K562 (cell line): ENCODE data around the gene ADAT3. TPM values are rescaled to one million over a fixed set of nuclear protein-coding genes. Genes with fewer than 3 reads are reported as not detected.

Experiments used
- CEBPG ChIP-seq, 3 experiments: fragments of 200-800 bp in 1 of 3; sonication (Bioruptor generic) in 1 of 3; sonication (generic) in 1 of 3; formaldehyde crosslinking in 1 of 3; IDR thresholded peaks in 2 of 3; conservative IDR thresholded peaks in 1 of 3; 2 replicates each; pipeline versions ENCODE4 v1.6.1 to v1.8.0; 2016 to 2022; ENCODE audit warnings: missing compliant biosample characterization in 2 of 3, missing genetic modification characterization in 2 of 3, mild to moderate bottlenecking in 1 of 3, missing genetic modification reagents in 1 of 3
- FOXJ2 ChIP-seq: fragments of 200-800 bp; sonication (Bioruptor generic); IDR thresholded peaks from 2 replicates; pipeline ENCODE4 v1.6.1; 2016; ENCODE audit warnings: missing genetic modification characterization, missing compliant biosample characterization
- HCFC1 ChIP-seq: IDR thresholded peaks from 2 replicates; pipeline ENCODE4 v1.6.1; 2012; ENCODE audit warnings: low read depth, low read length, improper control_type of control experiment
- HNRNPL ChIP-seq: fragments of 200-400 bp; formaldehyde crosslinking; IDR thresholded peaks from 2 replicates; pipeline ENCODE4 v1.6.1; 2017; ENCODE audit warnings: low read depth, mild to moderate bottlenecking, low read length
- ILF3 ChIP-seq: fragments of 450-650 bp; IDR thresholded peaks from 2 replicates; pipeline ENCODE4 v1.6.1; 2018; ENCODE audit warnings: antibody characterized with exemption, mild to moderate bottlenecking, moderate library complexity, borderline replicate concordance
- JUN ChIP-seq, 2 experiments: sonication (generic) in 1 of 2; formaldehyde crosslinking in 1 of 2; IDR thresholded peaks; 2 replicates each; pipeline versions ENCODE4 v1.6.1 to v1.8.0; 2012 to 2022; ENCODE audit warnings: borderline replicate concordance in 2 of 2, mild to moderate bottlenecking in 2 of 2, improper control_type of control experiment in 1 of 2, low read depth in 1 of 2, low read length in 1 of 2, missing genetic modification reagents in 1 of 2
- PHF20 ChIP-seq: fragments of 450-650 bp; IDR thresholded peaks from 2 replicates; pipeline ENCODE4 v1.6.1; 2018; ENCODE audit not compliant: partially characterized antibody
- PHF8 ChIP-seq: fragments of 200-600 bp; sonication (generic); IDR thresholded peaks from 2 replicates; pipeline ENCODE4 v1.6.1; 2012; ENCODE audit warnings: mixed run types, mild to moderate bottlenecking, inconsistent platforms, low read length, moderate library complexity, borderline replicate concordance
- SMARCA4 ChIP-seq: fragments of 450-650 bp; IDR thresholded peaks from 2 replicates; pipeline ENCODE4 v1.6.1; 2016
- ZNF75A ChIP-seq: fragments of 450-650 bp; formaldehyde crosslinking; IDR thresholded peaks from 2 replicates; pipeline ENCODE4 v1.4.0; 2020; ENCODE audit warnings: mild to moderate bottlenecking
- polyA plus RNA-seq, 8 experiments: library from polyadenylated mRNA; depleted of rRNA in 4 of 8; stranded (reverse) in 5 of 8; unstranded in 3 of 8; fragments of >200 nt; fragmentation: Nextera tagmentation in 2 of 8; fragmentation: Illumina TruSeq in 1 of 8; extraction: Ambion mirVana in 2 of 8; extraction: Trizol in 1 of 8; gene quantifications; 2 replicates each; pipeline versions ENCODE4 v1.2.1 to v1.2.3, GENCODE V29; 2011 to 2014; ENCODE audit warnings: inconsistent platforms in 1 of 8, missing spikeins in 1 of 8
- total RNA-seq, 7 experiments: library from RNA; depleted of rRNA in 6 of 7; stranded (reverse); fragments of >200 nt in 6 of 7; fragmentation: Illumina TruSeq in 2 of 7; extraction: Trizol in 2 of 7; gene quantifications; 2 replicates each; pipeline versions ENCODE4 v1.2.1 to v1.2.3, GENCODE V29; 2011 to 2021; ENCODE audit warnings: low replicate concordance in 1 of 7
- TF ChIP-seq, protein P1 (sequence below): fragments of 200-400 bp; formaldehyde crosslinking; IDR thresholded peaks from 2 replicates; pipeline ENCODE4 v1.6.1; 2017; ENCODE audit warnings: mild to moderate bottlenecking, low read depth, low read length, moderate library complexity
- TF ChIP-seq, protein P2 (sequence below): sonication (generic); formaldehyde crosslinking; IDR thresholded peaks from 2 replicates; pipeline ENCODE4 v1.8.1; 2023; ENCODE audit warnings: mild to moderate bottlenecking, missing genetic modification reagents
- TF ChIP-seq, protein P3 (sequence below): fragments of 250-450 bp; sonication (Bioruptor Pico); IDR thresholded peaks from 2 replicates; pipeline ENCODE4 v1.5.1; 2021; ENCODE audit warnings: mild to moderate bottlenecking
- TF ChIP-seq, protein P4 (sequence below), 2 experiments: fragments of 450-650 bp in 1 of 2; IDR thresholded peaks; 2 replicates each; pipeline ENCODE4 v1.6.1; 2011 to 2017; ENCODE audit warnings: low read depth in 2 of 2, antibody characterized with exemption in 1 of 2, borderline replicate concordance in 1 of 2, low read length in 1 of 2, mild to moderate bottlenecking in 1 of 2, mixed read lengths in 1 of 2; ENCODE audit not compliant: control insufficient read depth in 1 of 2

Gene ADAT3
- total and polyA plus RNA-seq, 9 of the 15 experiments (the other 6 are each of a cell fraction or from before 2014, with no cell fraction given) = 0.67 to 15.6 (median 7.8) TPM; not detected in 4

DNA sequence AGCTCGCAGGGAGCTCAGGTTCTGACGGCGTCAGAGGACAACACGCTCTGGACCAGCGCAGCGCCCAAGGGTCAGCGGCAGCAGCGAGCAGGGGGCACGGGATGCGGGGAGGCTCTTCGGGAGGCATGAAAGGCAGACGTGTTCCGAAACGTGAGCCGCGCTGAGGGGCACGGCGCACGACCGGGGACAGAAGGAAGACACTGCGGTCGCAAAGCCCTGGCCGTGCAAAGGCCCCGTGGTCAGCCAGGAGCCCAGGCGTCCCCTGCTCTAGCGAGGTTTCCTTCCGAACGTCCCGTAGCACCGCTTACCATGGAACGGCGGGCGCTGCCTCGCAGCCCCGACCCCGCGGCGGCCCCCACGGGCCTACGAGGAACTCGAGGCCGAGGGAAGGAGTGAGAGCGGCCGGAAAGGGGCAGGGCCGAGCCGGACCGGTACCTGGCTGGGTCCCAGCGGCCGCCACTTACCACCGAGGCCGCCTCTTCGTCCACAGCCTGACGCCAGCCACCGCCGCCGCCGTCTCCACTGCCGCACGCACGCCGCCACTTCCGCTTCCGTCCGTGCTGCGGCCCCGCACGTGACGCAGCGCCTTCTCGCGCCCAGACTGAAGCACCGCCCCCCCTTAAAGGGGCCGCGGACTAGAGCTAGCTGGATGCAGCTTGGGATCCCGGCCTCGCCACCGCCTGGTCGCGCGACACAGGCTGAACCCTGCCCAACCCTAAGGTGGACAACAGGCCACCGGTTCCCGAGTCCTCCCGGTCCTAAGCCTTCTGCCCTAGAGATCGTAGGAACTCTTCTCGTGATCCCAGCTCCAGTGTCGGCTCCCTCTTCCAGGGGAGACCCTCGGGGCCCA is 29.3 kb upstream of the ADAT3 start (continued):
- TF ChIP-seq, protein P1, sequence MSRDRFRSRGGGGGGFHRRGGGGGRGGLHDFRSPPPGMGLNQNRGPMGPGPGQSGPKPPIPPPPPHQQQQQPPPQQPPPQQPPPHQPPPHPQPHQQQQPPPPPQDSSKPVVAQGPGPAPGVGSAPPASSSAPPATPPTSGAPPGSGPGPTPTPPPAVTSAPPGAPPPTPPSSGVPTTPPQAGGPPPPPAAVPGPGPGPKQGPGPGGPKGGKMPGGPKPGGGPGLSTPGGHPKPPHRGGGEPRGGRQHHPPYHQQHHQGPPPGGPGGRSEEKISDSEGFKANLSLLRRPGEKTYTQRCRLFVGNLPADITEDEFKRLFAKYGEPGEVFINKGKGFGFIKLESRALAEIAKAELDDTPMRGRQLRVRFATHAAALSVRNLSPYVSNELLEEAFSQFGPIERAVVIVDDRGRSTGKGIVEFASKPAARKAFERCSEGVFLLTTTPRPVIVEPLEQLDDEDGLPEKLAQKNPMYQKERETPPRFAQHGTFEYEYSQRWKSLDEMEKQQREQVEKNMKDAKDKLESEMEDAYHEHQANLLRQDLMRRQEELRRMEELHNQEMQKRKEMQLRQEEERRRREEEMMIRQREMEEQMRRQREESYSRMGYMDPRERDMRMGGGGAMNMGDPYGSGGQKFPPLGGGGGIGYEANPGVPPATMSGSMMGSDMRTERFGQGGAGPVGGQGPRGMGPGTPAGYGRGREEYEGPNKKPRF = no peak
- TF ChIP-seq FOXJ2 (tag) (no peak), HCFC1 (peak; percentile 68), PHF20 (peak; percentile 72), ZNF75A (CRISPR knock-in tag) (no peak), JUN (IDR thresholded peaks at IDR 0.05; ENCODE audit: borderline replicate concordance, low read depth, low read length) (peak; percentile 81; the same call in 1 of the 2 replicates), JUN (CRISPR knock-in tag; IDR thresholded peaks at IDR 0.05; ENCODE audit: borderline replicate concordance) (peak; percentile 9; the same call in 1 of the 2 replicates), CEBPG (CRISPR knock-in tag; IDR thresholded peaks at IDR 0.05) (no peak), CEBPG (tag; conservative IDR thresholded peaks at IDR 0.05 in 1 of 2, IDR thresholded peaks at IDR 0.05 in 1 of 2) (no peak), HNRNPL (0 out of 2 replicates have a peak, but pooled peaks have one; percentile 31), SMARCA4 (no peak), PHF8 (peak; percentile 83; the same call in 1 of the 2 replicates), ILF3 (no peak; the same call in 1 of the 2 replicates)
- TF ChIP-seq, protein P2, sequence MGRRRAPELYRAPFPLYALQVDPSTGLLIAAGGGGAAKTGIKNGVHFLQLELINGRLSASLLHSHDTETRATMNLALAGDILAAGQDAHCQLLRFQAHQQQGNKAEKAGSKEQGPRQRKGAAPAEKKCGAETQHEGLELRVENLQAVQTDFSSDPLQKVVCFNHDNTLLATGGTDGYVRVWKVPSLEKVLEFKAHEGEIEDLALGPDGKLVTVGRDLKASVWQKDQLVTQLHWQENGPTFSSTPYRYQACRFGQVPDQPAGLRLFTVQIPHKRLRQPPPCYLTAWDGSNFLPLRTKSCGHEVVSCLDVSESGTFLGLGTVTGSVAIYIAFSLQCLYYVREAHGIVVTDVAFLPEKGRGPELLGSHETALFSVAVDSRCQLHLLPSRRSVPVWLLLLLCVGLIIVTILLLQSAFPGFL = no peak
- TF ChIP-seq, protein P3, sequence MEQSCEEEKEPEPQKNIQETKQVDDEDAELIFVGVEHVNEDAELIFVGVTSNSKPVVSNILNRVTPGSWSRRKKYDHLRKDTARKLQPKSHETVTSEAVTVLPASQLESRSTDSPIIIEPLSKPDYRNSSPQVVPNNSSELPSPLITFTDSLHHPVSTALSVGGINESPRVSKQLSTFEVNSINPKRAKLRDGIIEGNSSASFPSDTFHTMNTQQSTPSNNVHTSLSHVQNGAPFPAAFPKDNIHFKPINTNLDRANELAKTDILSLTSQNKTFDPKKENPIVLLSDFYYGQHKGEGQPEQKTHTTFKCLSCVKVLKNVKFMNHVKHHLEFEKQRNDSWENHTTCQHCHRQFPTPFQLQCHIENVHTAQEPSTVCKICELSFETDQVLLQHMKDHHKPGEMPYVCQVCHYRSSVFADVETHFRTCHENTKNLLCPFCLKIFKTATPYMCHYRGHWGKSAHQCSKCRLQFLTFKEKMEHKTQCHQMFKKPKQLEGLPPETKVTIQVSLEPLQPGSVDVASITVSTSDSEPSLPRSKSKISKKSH (CRISPR knock-in tag) = no peak
- TF ChIP-seq, protein P4, sequence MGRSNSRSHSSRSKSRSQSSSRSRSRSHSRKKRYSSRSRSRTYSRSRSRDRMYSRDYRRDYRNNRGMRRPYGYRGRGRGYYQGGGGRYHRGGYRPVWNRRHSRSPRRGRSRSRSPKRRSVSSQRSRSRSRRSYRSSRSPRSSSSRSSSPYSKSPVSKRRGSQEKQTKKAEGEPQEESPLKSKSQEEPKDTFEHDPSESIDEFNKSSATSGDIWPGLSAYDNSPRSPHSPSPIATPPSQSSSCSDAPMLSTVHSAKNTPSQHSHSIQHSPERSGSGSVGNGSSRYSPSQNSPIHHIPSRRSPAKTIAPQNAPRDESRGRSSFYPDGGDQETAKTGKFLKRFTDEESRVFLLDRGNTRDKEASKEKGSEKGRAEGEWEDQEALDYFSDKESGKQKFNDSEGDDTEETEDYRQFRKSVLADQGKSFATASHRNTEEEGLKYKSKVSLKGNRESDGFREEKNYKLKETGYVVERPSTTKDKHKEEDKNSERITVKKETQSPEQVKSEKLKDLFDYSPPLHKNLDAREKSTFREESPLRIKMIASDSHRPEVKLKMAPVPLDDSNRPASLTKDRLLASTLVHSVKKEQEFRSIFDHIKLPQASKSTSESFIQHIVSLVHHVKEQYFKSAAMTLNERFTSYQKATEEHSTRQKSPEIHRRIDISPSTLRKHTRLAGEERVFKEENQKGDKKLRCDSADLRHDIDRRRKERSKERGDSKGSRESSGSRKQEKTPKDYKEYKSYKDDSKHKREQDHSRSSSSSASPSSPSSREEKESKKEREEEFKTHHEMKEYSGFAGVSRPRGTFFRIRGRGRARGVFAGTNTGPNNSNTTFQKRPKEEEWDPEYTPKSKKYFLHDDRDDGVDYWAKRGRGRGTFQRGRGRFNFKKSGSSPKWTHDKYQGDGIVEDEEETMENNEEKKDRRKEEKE (IDR thresholded peaks at IDR 0.05; ENCODE audit: borderline replicate concordance in 1 of 2, control insufficient read depth in 1 of 2, low read depth in 2 of 2, low read length in 1 of 2) = 0 out of 4 replicates have a peak, but pooled peaks of 1 of the 2 experiments have one; percentile 22
